Mammary epithelial cell (primary cell): ENCODE data around the gene PANX2.

ENCODE experiments used
- CTCF ChIP-seq, 2 donors: IDR thresholded peaks in 1 of 2; conservative IDR thresholded peaks in 1 of 2; 2 replicates each; pipeline ENCODE4 v1.5.1; 2011 to 2012; ENCODE audit warnings: inconsistent platforms in 2 of 2, low read length in 2 of 2, mild to moderate bottlenecking in 2 of 2, control low read depth in 1 of 2, low read depth in 1 of 2; ENCODE audit not compliant: insufficient read depth in 1 of 2; ENCODE audit errors: extremely low read depth in 1 of 2
- EZH2 ChIP-seq: IDR thresholded peaks from 2 replicates; pipeline ENCODE4 v1.6.1; 2012; ENCODE audit warnings: low read length, inconsistent platforms, borderline replicate concordance

GRCh38 chr22:50229370-50229769 lies 58.8 kb downstream of the PANX2 start:
- TF ChIP-seq CTCF (conservative IDR thresholded peaks at IDR 0.05 in 1 of 2, IDR thresholded peaks at IDR 0.05 in 1 of 2; ENCODE audit: extremely low read depth in 1 of 2, insufficient read depth in 1 of 2, low read depth in 1 of 2, low read length in 2 of 2), result no peak
- TF ChIP-seq EZH2, result no peak
